Rectal smooth muscle tissue (tissue), 1 donor: ENCODE measurements around the gene ANKRD36.
"Not testable (repeated sequence)": the region's sequence is repeated elsewhere in the genome, so short reads cannot be mapped to it uniquely, and the experiment has no call there.

Experiments
- H3K27ac ChIP-seq: one replicate; pipeline ENCODE4 v1.7.0; 2013; ENCODE audit warnings: low read depth, low read length, inconsistent platforms
- H3K27me3 ChIP-seq: one replicate; pipeline ENCODE4 v1.7.0; 2013; ENCODE audit warnings: low read length; ENCODE audit not compliant: control insufficient read depth, insufficient read depth
- H3K36me3 ChIP-seq: one replicate; pipeline ENCODE4 v1.7.0; 2013; ENCODE audit warnings: low read length; ENCODE audit not compliant: control insufficient read depth, insufficient read depth
- H3K4me1 ChIP-seq: one replicate; pipeline ENCODE4 v1.7.0; 2013; ENCODE audit warnings: low read length; ENCODE audit not compliant: control insufficient read depth, insufficient read depth
- H3K4me3 ChIP-seq: one replicate; pipeline ENCODE4 v1.7.0; 2013; ENCODE audit warnings: low read length
- H3K9ac ChIP-seq: one replicate; pipeline ENCODE4 v1.7.0; 2013; ENCODE audit warnings: low read length

ANKRD36 gene

DNA sequence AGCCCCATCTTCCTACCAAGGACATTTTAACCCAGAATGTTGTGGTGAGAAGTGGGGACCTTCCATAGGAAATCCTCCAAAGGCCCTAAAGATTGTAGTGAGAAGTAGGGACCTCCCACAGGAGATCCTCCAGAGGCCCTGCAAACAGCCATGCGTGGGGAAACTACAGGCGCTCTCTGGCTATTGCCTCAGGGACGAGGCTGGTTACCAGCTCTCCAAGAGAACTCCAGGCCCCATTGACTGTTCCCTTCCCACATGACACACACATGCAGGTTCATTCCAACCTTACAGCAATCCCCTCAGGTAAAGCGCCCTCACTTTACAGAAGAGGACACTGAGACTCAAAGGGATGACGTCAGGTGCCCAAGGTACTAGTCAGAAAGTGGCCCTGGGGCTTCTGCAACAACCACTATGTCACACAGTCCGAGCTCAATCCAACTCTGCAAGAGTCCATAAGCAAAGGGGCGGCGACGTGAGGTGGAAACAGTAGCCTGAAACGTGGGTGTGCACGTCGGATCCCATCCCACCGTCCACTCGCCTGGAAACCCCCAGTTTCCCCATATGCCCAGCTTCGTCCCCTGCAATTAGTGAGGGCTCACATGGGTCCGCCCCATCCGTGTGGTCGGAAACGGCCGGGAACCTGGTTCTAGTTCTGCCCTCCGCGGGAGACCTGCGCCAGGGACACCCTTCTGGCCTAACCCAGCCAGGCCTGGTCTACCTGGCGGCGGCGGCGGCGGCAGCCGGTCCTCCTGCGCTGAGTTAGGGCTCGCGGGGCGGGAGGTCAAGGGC, 18.8 kb upstream of the ANKRD36 start:
- H3K9ac ChIP-seq, H3K27me3 ChIP-seq, H3K27ac ChIP-seq, H3K4me3 ChIP-seq, H3K36me3 ChIP-seq, H3K4me1 ChIP-seq: not testable (repeated sequence)

DNA sequence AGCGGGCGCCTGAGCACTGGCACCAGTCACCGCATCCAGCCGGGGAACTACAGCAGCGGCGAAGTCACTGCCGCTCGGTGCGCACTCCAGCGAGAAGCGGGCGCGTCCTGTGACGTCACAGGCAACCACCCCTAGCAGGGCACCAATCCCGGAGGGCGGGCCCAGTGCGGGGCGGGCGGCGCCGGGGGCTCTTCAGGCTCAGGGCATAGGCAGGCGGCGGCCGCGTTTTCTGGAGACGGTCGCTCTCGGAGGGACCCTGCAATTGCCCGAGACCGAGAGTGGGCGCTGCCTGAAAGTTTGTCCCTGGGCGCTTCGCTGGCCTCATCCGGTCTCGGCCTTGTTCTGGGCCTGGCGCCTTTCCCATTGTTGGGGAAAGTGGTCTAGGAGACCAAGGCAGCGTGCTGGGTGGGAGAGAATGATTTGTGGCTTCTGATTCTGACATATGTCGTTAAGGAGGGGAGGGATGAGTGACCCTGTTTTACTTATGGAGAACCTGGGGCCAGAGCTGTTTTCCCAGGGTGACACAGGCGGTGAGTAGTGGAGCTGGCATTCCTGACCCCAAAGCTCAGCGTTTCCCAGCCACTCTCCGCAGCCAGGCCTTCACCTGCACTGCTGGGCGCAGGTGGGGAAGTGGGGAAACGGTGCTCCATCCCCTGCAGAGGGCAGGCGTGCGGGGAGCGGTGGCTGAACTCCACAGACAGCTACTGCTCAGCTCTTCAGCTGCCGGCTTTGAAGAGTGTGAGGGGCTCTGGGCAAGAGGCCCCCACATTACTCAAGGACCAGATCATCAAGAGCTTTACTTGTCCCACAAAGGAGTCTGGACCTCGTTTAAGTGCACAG, 18.0 kb upstream of the ANKRD36 start, which contains the start of gene FAHD2B:
Gene FAHD2B (minus strand): TSS at position 111 of the 840 bp plus-strand sequence. CDS start 3,176 bp downstream, outside the sequence.
- H3K9ac ChIP-seq, H3K4me3 ChIP-seq, H3K27me3 ChIP-seq, H3K27ac ChIP-seq, H3K36me3 ChIP-seq, H3K4me1 ChIP-seq: not testable (repeated sequence)

GRCh38 chr2:97095661-97096060, 17.3 kb upstream of the ANKRD36 start:
- Histone ChIP-seq H3K27me3 (no peaks in the 10 kb centered on the region), H3K4me3 (no peak overlapping the region), H3K9ac (no peak overlapping the region), H3K27ac (no peak overlapping the region), H3K4me1 (peaks cover 3% of the 10 kb centered on the region), H3K36me3 (no peaks in the 10 kb centered on the region)

DNA sequence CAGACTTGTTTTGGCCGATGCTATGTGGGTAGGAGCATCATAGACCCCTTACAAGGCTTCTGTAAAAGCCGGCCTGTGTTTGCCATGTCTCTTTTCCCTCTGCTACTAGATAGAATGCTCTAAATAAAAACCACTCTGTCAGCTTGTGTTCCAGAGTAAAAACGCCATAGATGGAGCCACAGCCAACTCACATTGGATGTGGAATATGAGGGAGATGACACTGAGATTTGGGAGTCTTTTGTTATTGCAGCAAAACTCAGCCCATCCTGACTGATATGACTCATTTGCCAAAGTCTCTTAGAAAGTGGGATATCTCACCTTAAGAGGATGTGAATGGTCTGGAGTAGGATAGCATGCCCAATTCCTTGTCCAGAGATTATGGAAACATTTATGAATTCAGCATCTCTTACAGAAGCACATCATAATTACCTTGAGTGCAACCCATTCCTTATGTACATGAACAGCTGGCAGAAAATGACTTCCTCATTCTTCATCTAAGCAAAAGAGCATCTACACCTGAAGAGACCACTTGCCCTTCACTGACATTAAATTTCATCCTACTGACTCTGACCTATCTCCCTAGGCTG, 14.1 kb upstream of the ANKRD36 start:
- not testable (repeated sequence) for H3K36me3 ChIP-seq, H3K4me1 ChIP-seq, H3K4me3 ChIP-seq, H3K27me3 ChIP-seq, H3K27ac ChIP-seq, H3K9ac ChIP-seq

DNA sequence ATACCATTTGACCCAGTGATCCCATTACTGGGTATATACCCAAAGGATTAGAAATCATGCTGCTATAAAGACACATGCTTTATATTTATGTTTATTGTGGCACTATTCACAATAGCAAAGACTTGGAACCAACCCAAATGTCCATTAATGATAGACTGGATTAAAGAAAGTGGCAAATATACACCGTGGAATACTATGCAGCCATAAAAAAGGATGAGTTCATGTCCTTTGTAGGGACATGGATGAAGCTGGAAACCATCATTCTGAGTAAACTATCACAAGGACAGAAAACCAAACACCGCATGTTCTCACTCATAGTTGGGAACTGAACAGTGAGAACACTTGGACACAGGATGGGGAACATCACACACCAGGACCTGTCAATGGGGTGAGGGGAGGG, 6.1 kb upstream of the ANKRD36 start:
- H3K27ac ChIP-seq, H3K4me1 ChIP-seq, H3K4me3 ChIP-seq, H3K36me3 ChIP-seq, H3K27me3 ChIP-seq, H3K9ac ChIP-seq: not testable (repeated sequence)

- not testable (repeated sequence) for H3K4me1 ChIP-seq, H3K4me3 ChIP-seq, H3K9ac ChIP-seq, H3K27ac ChIP-seq, H3K36me3 ChIP-seq, H3K27me3 ChIP-seq
Observed at GRCh38 chr2:97111246-97111645, 1.7 kb upstream of the ANKRD36 start.

- H3K36me3 ChIP-seq, H3K27me3 ChIP-seq, H3K4me1 ChIP-seq: not testable (repeated sequence)
- Histone ChIP-seq H3K27ac (peak overlapping the region; percentile 89), H3K9ac (peak overlapping the region; percentile 56), H3K4me3 (peak overlapping the region; percentile 84)
Observed at GRCh38 chr2:97112320-97113049, 468 bp upstream of the ANKRD36 start.

DNA sequence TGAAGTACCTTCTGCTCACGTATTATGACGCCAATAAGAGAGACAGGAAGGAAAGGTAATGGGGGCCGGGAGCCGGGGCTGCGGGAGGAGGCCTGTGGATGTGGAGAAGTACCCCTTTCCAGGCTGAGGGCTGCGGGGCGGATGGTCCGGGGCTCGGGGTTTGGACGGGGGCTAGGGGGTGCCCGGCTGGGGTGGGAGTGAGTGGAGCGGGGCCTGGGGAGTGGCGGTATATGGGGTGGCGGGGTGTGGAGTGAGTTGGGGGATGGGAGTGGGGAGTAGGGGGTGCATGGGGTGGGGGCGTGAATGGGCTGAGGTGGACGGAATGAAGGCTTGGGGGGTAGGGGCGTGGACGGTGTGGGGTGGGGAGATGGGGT, 916 bp downstream of the ANKRD36 start:
- not testable (repeated sequence) for H3K4me1 ChIP-seq, H3K27me3 ChIP-seq, H3K36me3 ChIP-seq, H3K9ac ChIP-seq
- peak overlapping the region; percentile 82 for H3K4me3 ChIP-seq
- H3K27ac ChIP-seq: peak overlapping the region; percentile 89

DNA sequence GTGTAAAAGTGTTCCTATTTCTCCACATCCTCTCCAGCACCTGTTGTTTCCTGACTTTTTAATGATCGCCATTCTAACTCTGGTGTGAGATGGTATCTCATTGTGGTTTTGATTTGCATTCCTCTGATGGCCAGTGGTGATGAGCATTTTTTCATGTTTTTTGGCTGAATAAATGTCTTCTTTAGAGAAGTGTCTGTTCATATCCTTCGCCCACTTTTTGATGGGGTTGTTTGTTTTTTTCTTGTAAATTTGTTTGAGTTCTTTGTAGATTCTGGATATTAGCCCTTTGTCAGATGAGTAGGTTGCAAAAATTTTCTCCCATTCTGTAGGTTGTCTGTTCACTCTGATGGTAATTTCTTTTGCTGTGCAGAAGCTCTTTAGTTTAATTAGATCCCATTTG, 16.1 kb downstream of the ANKRD36 start:
- not testable (repeated sequence) for H3K27ac ChIP-seq, H3K36me3 ChIP-seq, H3K9ac ChIP-seq, H3K4me1 ChIP-seq, H3K27me3 ChIP-seq, H3K4me3 ChIP-seq

- not testable (repeated sequence) for H3K36me3 ChIP-seq, H3K9ac ChIP-seq, H3K4me3 ChIP-seq, H3K27me3 ChIP-seq, H3K4me1 ChIP-seq, H3K27ac ChIP-seq
Observed at GRCh38 chr2:97144016-97144415, 31.1 kb downstream of the ANKRD36 start.

- H3K27ac ChIP-seq, H3K9ac ChIP-seq, H3K36me3 ChIP-seq, H3K4me3 ChIP-seq, H3K27me3 ChIP-seq, H3K4me1 ChIP-seq: not testable (repeated sequence)
Observed at GRCh38 chr2:97166548-97166947, 53.6 kb downstream of the ANKRD36 start.

DNA sequence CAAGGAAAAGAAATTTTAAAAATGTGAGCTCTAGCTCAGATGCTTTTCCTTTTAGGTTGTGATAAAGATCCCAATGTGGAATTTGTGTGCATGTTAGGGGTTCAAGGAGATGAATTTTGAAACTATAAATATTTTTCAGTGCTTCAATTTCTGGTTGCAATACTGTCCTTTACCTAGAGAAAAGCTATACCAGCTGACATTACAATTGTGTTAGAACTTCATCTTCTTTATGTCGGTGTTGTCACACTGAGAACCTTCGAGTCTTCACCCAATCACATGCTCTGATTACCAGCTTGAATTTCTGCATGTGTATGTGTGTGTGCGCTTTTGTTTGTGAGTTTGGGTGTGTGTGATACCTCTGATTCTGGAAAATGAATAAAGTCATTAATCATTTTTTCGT, 55.0 kb downstream of the ANKRD36 start:
- H3K4me1 ChIP-seq, H3K27ac ChIP-seq: not testable (repeated sequence)

More for the DNA sequence above, 55.0 kb downstream of the ANKRD36 start:
- H3K36me3 ChIP-seq, H3K9ac ChIP-seq, H3K4me3 ChIP-seq, H3K27me3 ChIP-seq: not testable (repeated sequence)
